Left lung (tissue), 10 donors: ENCODE measurements around the gene SNAP47. TPM values are rescaled to one million over a fixed set of nuclear protein-coding genes. Genes with fewer than 3 reads are reported as not detected.

ENCODE experiments used
- ATAC-seq: fragments of 200-7000 bp; cut with Tn5 transposase; one replicate; pipeline ENCODE4 v1.9.1; 2020; ENCODE audit warnings: moderate library complexity
- DNase-seq, 4 donors: peaks; one replicate each; pipeline ENCODE4 v3.0.0-alpha.2; 2013 to 2020
- H3K27ac ChIP-seq, 2 donors: fragments of 200-600 bp; sonication (generic) in 1 of 2; one replicate each; pipeline versions ENCODE4 v1.5.0 to v1.8.0; 2020 to 2021
- H3K27me3 ChIP-seq, 2 donors: fragments of 200-600 bp; sonication (generic) in 1 of 2; one replicate each; pipeline versions ENCODE4 v1.5.0 to v1.8.0; 2020 to 2021
- H3K36me3 ChIP-seq, 2 donors: fragments of 200-600 bp; sonication (generic) in 1 of 2; one replicate each; pipeline versions ENCODE4 v1.5.0 to v1.8.0; 2020 to 2021
- H3K4me1 ChIP-seq, 2 donors: fragments of 200-600 bp; one replicate each; pipeline ENCODE4 v1.8.0; 2021
- H3K4me3 ChIP-seq, 2 donors: fragments of 200-600 bp; sonication (generic) in 1 of 2; one replicate each; pipeline versions ENCODE4 v1.5.0 to v1.8.0; 2020 to 2021; ENCODE audit warnings: mild to moderate bottlenecking in 1 of 2
- H3K9me3 ChIP-seq, 2 donors: fragments of 200-600 bp; sonication (generic) in 1 of 2; one replicate each; pipeline versions ENCODE4 v1.5.0 to v1.8.0; 2020 to 2021
- intact Hi-C, 2 donors: fragments of 100-400 bp; cut with DNase I; formaldehyde crosslinking; loops; one replicate each; pipeline versions ENCODE4 v1.11.2 to v1.14.2; 2022
- polyA plus RNA-seq, 6 donors: library from polyadenylated mRNA; unstranded; fragments of 120-200 nt; gene quantifications; one replicate each; pipeline ENCODE4 v1.2.1, GENCODE V29; 2013; ENCODE audit not compliant: insufficient read length in 6 of 6
- total RNA-seq, 2 donors: library from RNA; stranded (reverse); fragmentation: NEBNext Ultra II Directional; extraction: Animal tissue kit (Norgen Biotek cat#: 25700); gene quantifications; one replicate each; pipeline ENCODE4 v1.2.1, GENCODE V29; 2021
- TF ChIP-seq, protein P1 (sequence below), 2 donors: fragments of 200-600 bp; sonication (generic) in 1 of 2; IDR thresholded peaks; one replicate each; pipeline versions ENCODE4 v1.5.0 to v1.8.0; 2021; ENCODE audit warnings: antibody characterized with exemption in 2 of 2
- donor health status: DM: no; HTN: yes; CAD: no.
- donor health status: DM: no; HTN: no; CAD: no.

The SNAP47 gene
- total and polyA plus RNA-seq, 8 donors, result 24.5 to 44.9 (median 41.3) TPM

DNA sequence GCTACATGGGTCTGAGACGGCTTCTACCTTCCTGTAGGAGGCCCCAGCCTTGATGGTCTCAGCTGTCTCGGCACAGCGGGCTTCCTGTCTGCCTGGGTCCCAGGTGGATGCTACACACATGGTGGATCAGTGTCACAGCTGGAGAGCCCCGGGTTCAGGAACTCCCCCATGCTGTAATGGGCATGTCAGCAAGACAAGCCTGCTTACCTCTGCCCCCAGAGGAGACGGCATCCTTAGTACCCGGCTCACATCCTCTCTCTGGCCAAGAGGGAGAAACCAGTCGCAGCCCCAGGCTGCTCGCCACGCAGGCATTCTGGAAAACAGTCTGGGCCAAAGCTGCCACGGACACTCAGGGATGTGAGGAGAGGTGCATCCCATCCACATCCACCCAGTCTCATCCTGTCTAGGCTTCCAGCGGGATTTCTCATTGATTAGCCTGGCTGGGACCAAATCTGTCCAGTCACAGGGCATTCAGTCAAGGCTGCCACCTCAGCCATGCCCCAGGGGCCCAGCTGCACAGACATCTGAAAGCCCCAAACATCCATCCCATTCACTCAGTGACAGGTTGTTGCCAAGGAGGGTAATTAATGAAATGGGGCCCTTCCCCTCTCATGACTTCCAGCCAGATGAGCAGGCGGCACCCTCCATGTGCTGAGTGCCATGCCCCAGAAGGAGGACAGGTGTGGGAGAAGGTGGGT is 10.5 kb downstream of the SNAP47 start:
- H3K27ac ChIP-seq, result no peak overlapping the region
- peaks cover 0 to 30% of the 10 kb centered on the region in 2 donors for H3K36me3 ChIP-seq
- H3K27me3 ChIP-seq, result no peaks in the 10 kb centered on the region
- DNase-seq (no peak), ATAC-seq (no peak)
- no peaks in the 10 kb centered on the region for H3K4me1 ChIP-seq
- H3K9me3 ChIP-seq, result no peaks in the 10 kb centered on the region
- TF ChIP-seq, protein P1, sequence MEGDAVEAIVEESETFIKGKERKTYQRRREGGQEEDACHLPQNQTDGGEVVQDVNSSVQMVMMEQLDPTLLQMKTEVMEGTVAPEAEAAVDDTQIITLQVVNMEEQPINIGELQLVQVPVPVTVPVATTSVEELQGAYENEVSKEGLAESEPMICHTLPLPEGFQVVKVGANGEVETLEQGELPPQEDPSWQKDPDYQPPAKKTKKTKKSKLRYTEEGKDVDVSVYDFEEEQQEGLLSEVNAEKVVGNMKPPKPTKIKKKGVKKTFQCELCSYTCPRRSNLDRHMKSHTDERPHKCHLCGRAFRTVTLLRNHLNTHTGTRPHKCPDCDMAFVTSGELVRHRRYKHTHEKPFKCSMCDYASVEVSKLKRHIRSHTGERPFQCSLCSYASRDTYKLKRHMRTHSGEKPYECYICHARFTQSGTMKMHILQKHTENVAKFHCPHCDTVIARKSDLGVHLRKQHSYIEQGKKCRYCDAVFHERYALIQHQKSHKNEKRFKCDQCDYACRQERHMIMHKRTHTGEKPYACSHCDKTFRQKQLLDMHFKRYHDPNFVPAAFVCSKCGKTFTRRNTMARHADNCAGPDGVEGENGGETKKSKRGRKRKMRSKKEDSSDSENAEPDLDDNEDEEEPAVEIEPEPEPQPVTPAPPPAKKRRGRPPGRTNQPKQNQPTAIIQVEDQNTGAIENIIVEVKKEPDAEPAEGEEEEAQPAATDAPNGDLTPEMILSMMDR (IDR thresholded peaks at IDR 0.05), result no peak
- intact Hi-C loops, result no loop called here
- no peak overlapping the region for H3K4me3 ChIP-seq

DNA sequence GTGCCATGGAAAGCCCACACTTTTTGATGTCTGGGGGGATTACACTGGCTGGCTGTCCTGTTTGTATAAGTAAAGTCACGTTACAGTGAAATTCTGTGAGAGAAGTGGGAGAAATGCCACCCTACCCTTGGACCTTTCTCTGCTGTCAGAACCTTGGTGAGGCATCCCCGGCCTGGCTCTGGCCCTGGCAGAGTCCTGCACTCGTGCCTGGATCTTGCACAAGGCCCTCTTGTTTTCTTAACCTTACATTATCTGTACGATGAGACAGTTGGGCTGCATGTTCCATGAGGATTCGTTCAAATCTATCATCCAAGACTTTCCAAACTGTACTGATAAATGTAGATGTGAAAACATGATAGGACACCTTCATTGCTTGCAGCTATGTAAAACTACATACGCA is 11.4 kb downstream of the SNAP47 start:
- Histone ChIP-seq H3K27ac (no peak overlapping the region), H3K4me3 (no peak overlapping the region), H3K4me1 (no peaks in the 10 kb centered on the region), H3K36me3 (peaks cover 0 to 38% of the 10 kb centered on the region in 2 donors), H3K9me3 (no peaks in the 10 kb centered on the region), H3K27me3 (no peaks in the 10 kb centered on the region)
- TF ChIP-seq, protein P1 (IDR thresholded peaks at IDR 0.05), result no peak
- DNase-seq (no peak), ATAC-seq (no peak)
- intact Hi-C loops, result no loop called here

DNA sequence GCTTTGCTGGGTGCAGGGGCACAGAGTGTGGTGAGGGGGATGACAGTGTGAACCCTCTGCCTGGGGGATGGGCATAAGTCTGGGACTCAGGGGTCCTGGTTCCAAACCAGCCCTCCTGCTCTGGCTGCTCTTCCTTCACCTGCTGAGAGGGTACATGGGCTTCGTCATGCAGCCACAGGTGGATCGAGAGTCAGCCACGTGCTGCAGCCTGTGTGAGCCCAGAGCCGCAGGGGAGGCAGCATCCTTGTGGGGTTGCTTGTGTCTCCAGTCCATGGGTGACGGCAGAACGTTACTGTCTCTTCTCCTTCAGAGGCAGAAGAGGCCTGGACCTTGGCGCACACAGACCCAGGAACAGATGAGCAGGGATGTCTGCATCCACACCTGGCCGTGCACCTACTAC is 12.1 kb downstream of the SNAP47 start:
- Histone ChIP-seq H3K27ac (no peak overlapping the region), H3K4me3 (no peak overlapping the region), H3K4me1 (no peaks in the 10 kb centered on the region), H3K36me3 (peaks cover 0 to 42% of the 10 kb centered on the region in 2 donors), H3K9me3 (no peaks in the 10 kb centered on the region), H3K27me3 (no peaks in the 10 kb centered on the region)
- intact Hi-C loops, result no loop called here
- ATAC-seq, result no peak
- no peak for DNase-seq
- TF ChIP-seq, protein P1 (IDR thresholded peaks at IDR 0.05), result no peak

DNA sequence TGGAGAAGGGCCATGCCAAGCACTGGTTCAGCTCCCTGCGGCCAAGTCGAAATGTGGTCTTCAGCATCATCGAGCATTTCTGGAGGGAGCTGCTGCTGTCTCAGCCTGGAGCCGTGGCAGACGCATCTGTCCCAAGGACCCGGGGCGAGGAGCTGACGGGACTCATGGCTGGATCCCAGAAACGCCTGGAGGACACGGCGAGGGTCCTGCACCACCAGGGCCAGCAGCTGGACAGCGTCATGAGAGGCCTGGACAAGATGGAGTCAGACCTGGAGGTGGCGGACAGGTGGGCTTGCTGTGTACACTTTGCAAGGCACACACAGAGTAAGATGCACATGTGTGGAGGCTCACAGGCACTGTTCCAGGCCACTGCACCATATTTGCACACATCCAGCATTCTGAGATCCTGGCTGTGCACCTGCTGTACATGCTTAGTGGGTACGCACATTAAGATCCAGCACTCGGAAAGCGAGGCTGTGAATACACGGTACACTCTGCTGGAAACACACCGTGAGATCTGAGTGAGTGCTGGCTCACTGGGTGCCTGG is 12.8 kb downstream of the SNAP47 start:
- no peak overlapping the region for H3K4me3 ChIP-seq
- TF ChIP-seq, protein P1 (IDR thresholded peaks at IDR 0.05), result no peak
- H3K27ac ChIP-seq, result no peak overlapping the region
- no peaks in the 10 kb centered on the region for H3K4me1 ChIP-seq
- ATAC-seq (no peak), DNase-seq (no peak)
- intact Hi-C loops, result no loop called here
- peaks cover 0 to 42% of the 10 kb centered on the region in 2 donors for H3K36me3 ChIP-seq
- no peaks in the 10 kb centered on the region for H3K27me3 ChIP-seq
- no peaks in the 10 kb centered on the region for H3K9me3 ChIP-seq

DNA sequence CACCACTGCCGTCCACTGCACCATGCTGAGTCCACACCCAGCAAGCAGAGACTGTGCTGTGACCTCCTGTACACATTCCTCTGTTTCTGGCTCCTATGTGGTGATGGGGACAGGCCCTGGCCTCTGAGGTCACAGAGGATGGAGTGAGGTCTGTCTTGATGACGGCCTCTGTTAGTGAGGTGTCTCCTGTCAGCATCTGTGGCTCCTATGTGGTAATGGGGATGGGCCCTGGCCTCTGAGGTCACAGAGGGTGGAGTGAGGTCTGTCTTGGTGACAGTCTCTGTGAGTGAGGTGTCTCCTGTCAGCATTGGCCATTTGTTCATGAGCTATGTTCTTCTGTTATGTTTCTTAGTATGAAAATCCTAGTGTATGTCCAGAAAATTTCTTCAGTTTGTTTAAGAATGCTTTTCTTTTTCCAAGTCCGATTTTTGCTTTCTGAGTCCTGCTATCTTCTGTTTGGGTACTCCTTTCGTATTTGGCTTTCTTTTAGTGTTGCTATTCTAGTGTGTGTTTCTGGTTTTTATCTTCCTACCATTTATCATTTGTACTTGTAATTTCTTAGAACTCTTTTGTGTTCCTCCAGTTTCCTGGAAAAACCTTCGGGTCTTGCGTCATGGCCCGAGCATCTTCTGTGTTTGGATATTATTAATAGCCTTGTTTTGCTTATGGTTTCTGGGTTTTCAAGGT is 13.4 kb downstream of the SNAP47 start:
- H3K4me3 ChIP-seq, result no peak overlapping the region
- intact Hi-C loops, result no loop called here
- peak; percentile 20 for ATAC-seq

More for the DNA sequence above, 13.4 kb downstream of the SNAP47 start:
- Histone ChIP-seq H3K4me1 (no peaks in the 10 kb centered on the region), H3K36me3 (peaks cover 0 to 42% of the 10 kb centered on the region in 2 donors), H3K27ac (no peak overlapping the region), H3K9me3 (no peaks in the 10 kb centered on the region), H3K27me3 (no peaks in the 10 kb centered on the region)
- TF ChIP-seq, protein P1 (IDR thresholded peaks at IDR 0.05), result no peak
- no peak for DNase-seq
